OCI-LY7 (cell line): ENCODE data around the gene NMT1. TPM values are rescaled to one million over a fixed set of nuclear protein-coding genes. Genes with fewer than 3 reads are reported as not detected.

Experiments
- Bru-seq: library from RNA; stranded (reverse); fragments of 400-500 nt; gene quantifications from one replicate; lab custom pipeline; 2021; lab: Mats Ljungman, UMichigan
- BruChase-seq, 2 experiments: library from RNA; stranded (reverse); fragments of 400-500 nt; gene quantifications; one replicate each; lab custom pipeline; 2021; lab: Mats Ljungman, UMichigan
- BruUV-seq: library from RNA; stranded (reverse); fragments of 400-500 nt; replicated peaks from 2 replicates; lab custom pipeline; 2021; lab: Mats Ljungman, UMichigan
- CTCF ChIA-PET: fragments of 300-600 bp; sonication (Branson Sonifier 250); formaldehyde crosslinking; loops from one replicate; lab custom pipeline; 2022; ENCODE audit warnings: antibody characterized with exemption; ENCODE audit not compliant: unreplicated experiment; lab: Charles Lee
- POLR2A ChIA-PET: fragments of 300-600 bp; sonication (Branson Sonifier 250); formaldehyde crosslinking; loops from one replicate; lab custom pipeline; 2022; ENCODE audit warnings: antibody characterized with exemption; lab: Charles Lee
- DNase-seq: peaks from one replicate; pipeline ENCODE4 v3.0.0-alpha.2; 2015; ENCODE audit warnings: low spot score
- H2AFZ ChIP-seq: fragments of 200-600 bp; sonication (generic), shearing (Covaris generic); 2 replicates; pipeline ENCODE4 v1.6.1; 2014; ENCODE audit warnings: mild to moderate bottlenecking, antibody characterized with exemption, low read length, moderate library complexity
- H3K27ac ChIP-seq: fragments of 200-600 bp; sonication (generic); 2 replicates; pipeline ENCODE4 v1.5.1; 2014; ENCODE audit warnings: mixed run types, low read depth, mild to moderate bottlenecking, moderate library complexity, low read length, inconsistent platforms; ENCODE audit not compliant: poor library complexity, severe bottlenecking
- H3K36me3 ChIP-seq: fragments of 200-600 bp; sonication (generic); 2 replicates; pipeline ENCODE4 v1.6.1; 2014; ENCODE audit warnings: mild to moderate bottlenecking, antibody characterized with exemption, low read length, moderate library complexity, mixed read lengths; ENCODE audit not compliant: insufficient read depth
- H3K4me1 ChIP-seq: fragments of 200-600 bp; sonication (generic); 2 replicates; pipeline ENCODE4 v1.5.1; 2014; ENCODE audit warnings: mild to moderate bottlenecking, low read length; ENCODE audit not compliant: insufficient read depth, poor library complexity, severe bottlenecking
- H3K4me2 ChIP-seq: fragments of 200-600 bp; sonication (generic); 2 replicates; pipeline ENCODE4 v1.6.1; 2014; ENCODE audit warnings: mild to moderate bottlenecking, low read length
- H3K4me3 ChIP-seq: fragments of 200-600 bp; sonication (generic); 2 replicates; pipeline ENCODE4 v1.5.1; 2014; ENCODE audit warnings: mild to moderate bottlenecking, low read depth, low read length; ENCODE audit not compliant: poor library complexity, severe bottlenecking
- H3K79me2 ChIP-seq: fragments of 200-600 bp; sonication (generic); 2 replicates; pipeline ENCODE4 v1.6.1; 2016; ENCODE audit warnings: low read depth, mild to moderate bottlenecking, low read length, moderate library complexity, mixed read lengths; ENCODE audit not compliant: insufficient read depth
- H3K9me2 ChIP-seq: fragments of 200-600 bp; sonication (generic); 2 replicates; pipeline ENCODE4 v1.6.1; 2016; ENCODE audit warnings: mild to moderate bottlenecking, low read length, mixed read lengths; ENCODE audit not compliant: insufficient read depth
- H3K9me3 ChIP-seq: fragments of 200-600 bp; sonication (generic); 2 replicates; pipeline ENCODE4 v1.6.1; 2014; ENCODE audit warnings: mild to moderate bottlenecking, mixed run types, low read length, mixed read lengths
- H4K20me1 ChIP-seq: fragments of 200-600 bp; sonication (generic); 2 replicates; pipeline ENCODE4 v1.6.1; 2014; ENCODE audit warnings: mild to moderate bottlenecking, antibody characterized with exemption, low read length, moderate library complexity, mixed read lengths; ENCODE audit not compliant: insufficient read depth
- EZH2phosphoT487 ChIP-seq: fragments of 200-600 bp; sonication (generic); IDR thresholded peaks from 2 replicates; pipeline ENCODE4 v1.6.1; 2018; ENCODE audit warnings: low read depth, borderline replicate concordance, mild to moderate bottlenecking, mixed run types, antibody characterized with exemption, low read length, moderate library complexity, mixed read lengths
- intact Hi-C: fragments of 100-400 bp; cut with micrococcal nuclease; formaldehyde crosslinking; loops from one replicate; pipeline ENCODE4 v1.10.0; 2022; ENCODE audit not compliant: unreplicated experiment
- long read RNA-seq: library from polyadenylated mRNA; stranded (forward); transcript quantifications from one replicate; pipeline ENCODE4 v2.0.0, GENCODE V29; 2022
- total RNA-seq, 2 experiments: library from RNA; depleted of rRNA in 1 of 2; stranded (reverse); fragments of >200 nt in 1 of 2; shearing (Covaris generic) in 1 of 2; gene quantifications; 2 replicates each; pipeline ENCODE4 v1.2.3, GENCODE V29; 2014 to 2022
- TF ChIP-seq, protein P1 (sequence below): fragments of 200-600 bp; sonication (generic); conservative IDR thresholded peaks from 2 replicates; pipeline ENCODE4 v1.5.1; 2014; ENCODE audit warnings: mild to moderate bottlenecking, antibody characterized with exemption, low read length, moderate library complexity, mixed read lengths

NMT1 gene
- total RNA-seq (2014; rRNA removed; shearing (Covaris generic)) (65.7 and 82.3 TPM in 2 replicates), total RNA-seq (2022) (126 and 134 TPM in 2 replicates), Bru-seq, nascent RNA (percentile 75 among the genes with signal in this experiment), BruChase-seq, experiment 1, labeled RNA remaining after a 6-hour chase (percentile 77 among the genes with signal in this experiment), BruChase-seq, experiment 2, labeled RNA remaining after a 2-hour chase (percentile 79 among the genes with signal in this experiment)
- long read RNA-seq, full-length matches to known transcripts = 94 of 123 reads
- long read RNA-seq, partial matches to known transcripts = 8 of 123 reads
- long read RNA-seq, other reads (novel, unspliced or antisense) = 21 of 123 reads

DNA sequence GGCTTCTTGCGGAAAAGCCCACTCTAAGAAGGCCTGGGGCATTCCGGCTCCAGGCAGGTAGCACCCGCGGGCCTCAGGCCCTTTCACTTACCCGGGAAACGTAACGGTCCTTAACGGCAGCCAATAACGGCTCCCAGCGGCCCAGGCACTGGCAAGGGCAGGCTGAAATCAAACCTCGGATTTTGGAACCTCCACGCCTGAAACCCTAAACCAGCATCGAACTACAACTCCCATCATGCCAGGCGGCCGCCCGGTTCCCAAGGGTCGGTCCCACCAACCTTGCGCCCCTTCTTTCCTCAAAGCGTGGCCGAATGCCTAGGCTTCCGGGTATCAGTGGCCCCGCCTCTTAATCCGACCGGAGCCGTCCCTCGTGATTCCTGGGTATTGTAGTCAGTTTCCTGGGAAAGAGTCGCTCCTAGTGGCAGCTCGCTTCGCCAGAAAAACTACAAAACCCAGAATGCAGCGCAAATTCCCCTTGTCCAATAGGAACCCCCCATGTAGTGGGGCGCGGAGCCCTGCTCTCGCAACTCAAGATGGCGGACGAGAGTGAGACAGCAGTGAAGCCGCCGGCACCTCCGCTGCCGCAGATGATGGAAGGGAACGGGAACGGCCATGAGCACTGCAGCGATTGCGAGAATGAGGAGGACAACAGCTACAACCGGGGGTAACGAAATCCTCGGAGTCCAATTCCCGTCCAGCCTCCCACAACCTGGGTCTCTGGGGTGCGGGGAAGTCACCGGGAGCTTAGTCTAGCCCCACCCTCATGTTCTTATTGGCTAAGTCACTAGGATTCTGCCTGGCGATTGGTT lies at the start of gene NMT1:
Gene NMT1, plus strand, starts transcription at position 521 of the 809 bp plus-strand sequence. Its CDS starts 13 bp downstream, at position 534.
- Histone ChIP-seq H3K27ac (peak within 1 kb of the TSS; percentile 69), H3K4me2 (peak within 1 kb of the TSS; percentile 94), H3K79me2 (peaks cover 61% of the 10 kb centered on the region), H3K4me1 (peaks cover 25% of the 10 kb centered on the region), H3K4me3 (peak within 1 kb of the TSS; percentile 78), H3K9me3 (no peaks in the 10 kb centered on the region), H3K36me3 (peaks cover 12% of the 10 kb centered on the region), H4K20me1 (peaks cover 11% of the 10 kb centered on the region; the same call in 1 of the 2 replicates), H2AFZ (peak within 1 kb of the TSS; percentile 66), H3K9me2 (no peaks in the 10 kb centered on the region)
- intact Hi-C loops = no loop called here
- BruUV-seq = no TSS peak
- TF ChIP-seq, protein P1, sequence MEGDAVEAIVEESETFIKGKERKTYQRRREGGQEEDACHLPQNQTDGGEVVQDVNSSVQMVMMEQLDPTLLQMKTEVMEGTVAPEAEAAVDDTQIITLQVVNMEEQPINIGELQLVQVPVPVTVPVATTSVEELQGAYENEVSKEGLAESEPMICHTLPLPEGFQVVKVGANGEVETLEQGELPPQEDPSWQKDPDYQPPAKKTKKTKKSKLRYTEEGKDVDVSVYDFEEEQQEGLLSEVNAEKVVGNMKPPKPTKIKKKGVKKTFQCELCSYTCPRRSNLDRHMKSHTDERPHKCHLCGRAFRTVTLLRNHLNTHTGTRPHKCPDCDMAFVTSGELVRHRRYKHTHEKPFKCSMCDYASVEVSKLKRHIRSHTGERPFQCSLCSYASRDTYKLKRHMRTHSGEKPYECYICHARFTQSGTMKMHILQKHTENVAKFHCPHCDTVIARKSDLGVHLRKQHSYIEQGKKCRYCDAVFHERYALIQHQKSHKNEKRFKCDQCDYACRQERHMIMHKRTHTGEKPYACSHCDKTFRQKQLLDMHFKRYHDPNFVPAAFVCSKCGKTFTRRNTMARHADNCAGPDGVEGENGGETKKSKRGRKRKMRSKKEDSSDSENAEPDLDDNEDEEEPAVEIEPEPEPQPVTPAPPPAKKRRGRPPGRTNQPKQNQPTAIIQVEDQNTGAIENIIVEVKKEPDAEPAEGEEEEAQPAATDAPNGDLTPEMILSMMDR = no peak
- no peak for TF ChIP-seq EZH2phosphoT487
- POLR2A ChIA-PET = interaction anchor here (0.6 to 3.3 kb wide), 2 partner anchors 11 to 93 kb away, joined by 5 to 21 read pairs; partner anchors contain the start of genes C1QL1 and DCAKD
- DNase-seq = peak; percentile 100
- CTCF ChIA-PET = interaction anchor here (1.2 kb wide), 1 partner anchor 11 kb away, joined by 3 read pairs; no protein-coding TSS in a partner anchor

GRCh38 chr17:45011767-45012166 lies 49.4 kb upstream of the NMT1 start:
- DNase-seq = no peak
- ChIA-PET POLR2A (no interaction called here), CTCF (no interaction called here)
- Histone ChIP-seq H3K4me1 (peaks cover 9% of the 10 kb centered on the region), H3K27ac (no peak overlapping the region), H4K20me1 (no peaks in the 10 kb centered on the region), H3K9me3 (no peaks in the 10 kb centered on the region), H3K4me2 (no peak overlapping the region), H3K9me2 (no peaks in the 10 kb centered on the region), H3K36me3 (no peaks in the 10 kb centered on the region), H3K4me3 (no peak overlapping the region), H2AFZ (no peak overlapping the region), H3K79me2 (no peaks in the 10 kb centered on the region)
- TF ChIP-seq EZH2phosphoT487 = no peak
- TF ChIP-seq, protein P1 = no peak
- BruUV-seq = no TSS peak
- intact Hi-C loops = no loop called here
